GM18499 (cell line): Measurements from ENCODE around the gene UNC5B.

Experiments
- ATAC-seq: cut with Tn5 transposase; IDR thresholded peaks from one replicate; pipeline ENCODE4 v1.9.1; 2021; ENCODE audit warnings: moderate number of reproducible peaks; ENCODE audit not compliant: insufficient read depth, unreplicated experiment

UNC5B gene

GRCh38 chr10:71351628-71352319 is 139.4 kb downstream of the UNC5B start:
- no peak for ATAC-seq
